Gastrocnemius medialis (tissue), 4 donors: ENCODE data around the gene NAV2. TPM values are rescaled to one million over a fixed set of nuclear protein-coding genes. Genes with fewer than 3 reads are reported as not detected.

Experiments
- ATAC-seq, 2 donors: fragments of 150-250 bp; one replicate each; pipeline ENCODE4 v1.9.1; 2016
- DNase-seq, 2 donors: peaks; one replicate each; pipeline ENCODE4 v3.0.0-alpha.2; 2019
- H3K27ac ChIP-seq, 4 donors: fragments of 200-600 bp; sonication (generic); 1 replicate in 1 of 4; 2 replicates in 3 of 4; pipeline ENCODE4 v1.5.1; 2016 to 2018; ENCODE audit warnings: mild to moderate bottlenecking in 2 of 4, moderate library complexity in 1 of 4
- H3K27me3 ChIP-seq, 3 donors: fragments of 200-600 bp; sonication (generic) in 2 of 3; 1 replicate in 1 of 3; 2 replicates in 2 of 3; pipeline versions ENCODE4 v1.5.1 to v1.6.0; 2016 to 2019; ENCODE audit warnings: mild to moderate bottlenecking in 1 of 3, moderate library complexity in 1 of 3
- H3K36me3 ChIP-seq, 2 donors: fragments of 200-600 bp; sonication (generic) in 1 of 2; one replicate each; pipeline ENCODE4 v1.5.1; 2017 to 2018
- H3K4me1 ChIP-seq, 2 donors: fragments of 200-600 bp; sonication (generic) in 1 of 2; one replicate each; pipeline ENCODE4 v1.5.1; 2016 to 2017; ENCODE audit warnings: mild to moderate bottlenecking in 2 of 2
- H3K4me3 ChIP-seq, 4 donors: fragments of 200-600 bp; sonication (generic) in 3 of 4; 1 replicate in 1 of 4; 2 replicates in 3 of 4; pipeline ENCODE4 v1.5.1; 2016 to 2019; ENCODE audit warnings: mild to moderate bottlenecking in 2 of 4
- H3K9me3 ChIP-seq, 3 donors: fragments of 200-600 bp; sonication (generic) in 2 of 3; 1 replicate in 1 of 3; 2 replicates in 2 of 3; pipeline ENCODE4 v1.5.1; 2016 to 2019
- POLR2A ChIP-seq, 2 donors: fragments of 450-650 bp; IDR thresholded peaks; one replicate each; pipeline ENCODE4 v1.6.1; 2017; ENCODE audit warnings: antibody characterized with exemption in 2 of 2, mild to moderate bottlenecking in 2 of 2, moderate library complexity in 2 of 2
- in situ Hi-C, 4 donors: fragments of 200-750 bp; cut with MboI; loops; one replicate each; pipeline versions ENCODE4 v1.15.0 to v1.8.0; 2017; ENCODE audit warnings: low sequenced_read_pairs in 4 of 4
- intact Hi-C: fragments of 100-400 bp; cut with DNase I; formaldehyde crosslinking; loops from one replicate; pipeline ENCODE4 v1.15.1; 2023; ENCODE audit warnings: low total_unique reads
- total RNA-seq, 4 donors: library from RNA; depleted of rRNA; stranded (reverse); fragments of >200 nt; gene quantifications; one replicate each; pipeline versions ENCODE4 v1.1.0 to v1.2.3, GENCODE V29; 2016
- TF ChIP-seq, protein P1 (sequence below), 5 experiments: fragments of 450-650 bp in 3 of 5; fragments of 200-600 bp in 2 of 5; sonication (generic) in 2 of 5; IDR thresholded peaks in 4 of 5; conservative IDR thresholded peaks in 1 of 5; 1 replicate in 4 of 5; 2 replicates in 1 of 5; pipeline ENCODE4 v1.5.1; 2016 to 2019; ENCODE audit warnings: antibody characterized with exemption in 5 of 5, mild to moderate bottlenecking in 3 of 5, moderate library complexity in 3 of 5

Gene NAV2
- total RNA-seq, 4 donors from 2014 or later = 3.2 to 7.7 (median 5.5) TPM

DNA sequence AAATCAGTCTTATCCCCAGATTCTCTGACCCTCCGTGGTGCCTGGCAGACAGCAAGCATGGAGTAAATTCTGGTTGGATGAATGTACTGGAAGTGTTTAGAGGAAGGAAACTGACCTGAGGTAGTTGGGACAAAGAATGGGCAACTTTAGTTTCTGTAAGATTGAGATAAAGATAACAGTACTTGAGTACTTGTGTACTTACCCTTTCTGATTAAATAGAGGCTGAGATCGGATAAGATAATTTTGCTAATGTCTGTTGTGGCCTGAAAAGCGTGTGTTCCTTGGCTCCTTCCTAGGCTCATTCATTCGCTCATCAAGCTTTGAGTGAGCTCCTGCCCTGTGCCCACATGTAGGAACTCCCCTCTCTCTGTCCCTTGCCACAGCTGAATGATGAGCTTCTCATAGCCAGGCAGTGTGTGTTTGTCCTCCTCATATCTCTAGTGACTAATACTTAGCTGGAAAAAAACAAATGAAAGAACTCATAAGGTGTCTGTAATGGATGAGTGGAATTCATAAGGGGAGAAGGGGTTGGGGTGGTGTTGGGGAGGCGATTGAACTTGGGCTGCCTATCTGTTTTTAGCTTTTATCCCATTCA, 329.5 kb downstream of the NAV2 start:
- no peaks in the 10 kb centered on the region for H3K9me3 ChIP-seq
- no peaks in the 10 kb centered on the region for H3K27me3 ChIP-seq
- no peaks in the 10 kb centered on the region for H3K36me3 ChIP-seq
- no peaks in the 10 kb centered on the region for H3K4me1 ChIP-seq
- H3K27ac ChIP-seq = no peak overlapping the region
- in situ Hi-C loops = no loop called here
- intact Hi-C loops = no loop called here
- no peak overlapping the region for H3K4me3 ChIP-seq
- ATAC-seq = no peak
- no peak for DNase-seq
- TF ChIP-seq POLR2A (IDR thresholded peaks at IDR 0.05) = no peak
- TF ChIP-seq, protein P1, sequence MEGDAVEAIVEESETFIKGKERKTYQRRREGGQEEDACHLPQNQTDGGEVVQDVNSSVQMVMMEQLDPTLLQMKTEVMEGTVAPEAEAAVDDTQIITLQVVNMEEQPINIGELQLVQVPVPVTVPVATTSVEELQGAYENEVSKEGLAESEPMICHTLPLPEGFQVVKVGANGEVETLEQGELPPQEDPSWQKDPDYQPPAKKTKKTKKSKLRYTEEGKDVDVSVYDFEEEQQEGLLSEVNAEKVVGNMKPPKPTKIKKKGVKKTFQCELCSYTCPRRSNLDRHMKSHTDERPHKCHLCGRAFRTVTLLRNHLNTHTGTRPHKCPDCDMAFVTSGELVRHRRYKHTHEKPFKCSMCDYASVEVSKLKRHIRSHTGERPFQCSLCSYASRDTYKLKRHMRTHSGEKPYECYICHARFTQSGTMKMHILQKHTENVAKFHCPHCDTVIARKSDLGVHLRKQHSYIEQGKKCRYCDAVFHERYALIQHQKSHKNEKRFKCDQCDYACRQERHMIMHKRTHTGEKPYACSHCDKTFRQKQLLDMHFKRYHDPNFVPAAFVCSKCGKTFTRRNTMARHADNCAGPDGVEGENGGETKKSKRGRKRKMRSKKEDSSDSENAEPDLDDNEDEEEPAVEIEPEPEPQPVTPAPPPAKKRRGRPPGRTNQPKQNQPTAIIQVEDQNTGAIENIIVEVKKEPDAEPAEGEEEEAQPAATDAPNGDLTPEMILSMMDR (IDR thresholded peaks at IDR 0.05 in 4 of 5, conservative IDR thresholded peaks at IDR 0.05 in 1 of 5) = no peak

DNA sequence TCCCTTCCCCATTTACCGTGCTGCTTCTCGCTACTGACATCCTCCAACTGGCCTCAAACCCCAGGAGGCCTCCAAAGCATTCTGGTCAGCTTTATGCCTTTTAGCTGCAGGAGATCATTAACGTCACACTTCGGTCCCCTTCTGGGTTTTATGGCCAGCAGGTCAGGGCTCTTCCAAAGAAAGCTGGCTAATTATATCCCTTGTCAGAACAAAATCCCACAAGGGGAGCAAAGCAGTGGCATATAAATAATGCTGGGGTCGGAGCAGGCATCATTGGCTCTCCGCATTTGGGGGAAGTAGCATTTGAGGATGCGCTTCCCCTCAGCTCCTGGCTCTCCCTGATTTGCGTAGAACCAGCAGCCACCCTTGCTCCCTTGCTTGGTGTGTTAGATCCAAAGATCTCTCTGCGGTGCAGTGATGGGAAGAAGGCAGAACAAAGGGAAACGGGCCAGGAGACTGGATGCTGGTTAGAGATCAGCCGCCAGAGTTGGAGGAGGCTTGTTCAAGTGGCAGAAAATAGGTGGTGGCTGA, 330.2 kb downstream of the NAV2 start:
- Histone ChIP-seq H3K4me3 (no peak overlapping the region), H3K9me3 (no peaks in the 10 kb centered on the region), H3K27ac (no peak overlapping the region), H3K27me3 (no peaks in the 10 kb centered on the region), H3K4me1 (no peaks in the 10 kb centered on the region), H3K36me3 (no peaks in the 10 kb centered on the region)
- ATAC-seq (no peak), DNase-seq (no peak)
- TF ChIP-seq POLR2A (IDR thresholded peaks at IDR 0.05) = no peak
- TF ChIP-seq, protein P1 (IDR thresholded peaks at IDR 0.05 in 4 of 5, conservative IDR thresholded peaks at IDR 0.05 in 1 of 5) = no peak
- intact Hi-C loops (no loop called here), in situ Hi-C loops (no loop called here)

GRCh38 chr11:20043992-20044391, 331.4 kb downstream of the NAV2 start:
- intact Hi-C loops (no loop called here), in situ Hi-C loops (no loop called here)
- TF ChIP-seq, protein P1 (IDR thresholded peaks at IDR 0.05 in 4 of 5, conservative IDR thresholded peaks at IDR 0.05 in 1 of 5) = no peak
- TF ChIP-seq POLR2A (IDR thresholded peaks at IDR 0.05) = no peak
- no peak overlapping the region for H3K4me3 ChIP-seq
- H3K27me3 ChIP-seq = no peaks in the 10 kb centered on the region
- no peak overlapping the region for H3K27ac ChIP-seq
- peaks cover 2 to 4% of the 10 kb centered on the region in 2 donors for H3K4me1 ChIP-seq
- DNase-seq (no peak), ATAC-seq (no peak)
- H3K9me3 ChIP-seq = no peaks in the 10 kb centered on the region
- no peaks in the 10 kb centered on the region for H3K36me3 ChIP-seq

GRCh38 chr11:20045098-20045688, 332.6 kb downstream of the NAV2 start:
- no peak overlapping the region for H3K27ac ChIP-seq
- H3K4me3 ChIP-seq = no peak overlapping the region
- intact Hi-C loops (no loop called here), in situ Hi-C loops (no loop called here)
- ATAC-seq = peak in 1 of 2 donors; percentile 21
- H3K36me3 ChIP-seq = no peaks in the 10 kb centered on the region
- no peak for DNase-seq
- H3K27me3 ChIP-seq = no peaks in the 10 kb centered on the region
- H3K4me1 ChIP-seq = peaks cover 12 to 14% of the 10 kb centered on the region in 2 donors
- no peaks in the 10 kb centered on the region for H3K9me3 ChIP-seq
- TF ChIP-seq POLR2A (IDR thresholded peaks at IDR 0.05) = no peak
- TF ChIP-seq, protein P1 (IDR thresholded peaks at IDR 0.05 in 4 of 5, conservative IDR thresholded peaks at IDR 0.05 in 1 of 5) = no peak
